Smooth muscle cell of the brain vasculature (primary cell): ENCODE results near the gene FXYD2.

ENCODE experiments used
- DNase-seq: peaks from one replicate; pipeline ENCODE4 v3.0.0-alpha.2; 2012; ENCODE audit warnings: low read depth, low spot score

The FXYD2 gene

DNA sequence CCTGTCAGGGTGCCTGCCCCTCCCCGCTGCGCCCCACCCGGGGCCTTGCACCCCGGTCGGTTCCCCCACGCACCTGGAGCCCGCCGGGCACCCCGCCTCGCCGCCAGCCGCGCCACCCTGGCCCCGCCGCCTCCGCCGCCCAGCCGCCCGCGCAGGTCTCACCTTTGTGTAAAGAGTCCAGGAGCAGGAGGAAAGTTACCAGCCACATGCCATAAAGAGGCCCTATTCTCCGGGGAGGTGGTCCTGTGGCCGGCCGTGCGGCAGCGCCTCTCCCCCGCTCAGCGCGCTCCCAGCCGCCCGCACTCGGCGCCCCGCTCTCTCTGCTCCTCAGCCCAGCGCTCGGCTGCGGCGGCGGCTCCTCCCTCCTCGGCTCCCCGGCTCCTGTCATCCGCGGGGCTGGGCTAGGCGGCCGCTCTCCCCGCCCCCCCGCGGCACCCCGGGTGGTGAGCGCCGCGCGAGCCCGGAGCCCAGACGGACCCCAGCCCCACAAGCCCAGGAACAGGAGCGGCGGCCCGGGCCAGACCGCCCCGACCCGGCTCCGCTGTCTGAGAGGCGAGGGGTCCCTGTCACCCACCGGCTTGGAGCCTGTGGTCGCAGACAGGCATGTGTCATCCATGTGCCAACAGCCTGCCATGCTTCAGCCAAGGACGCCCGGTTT, 27.5 kb downstream of the FXYD2 start, which contains the start of gene DSCAML1:
Gene DSCAML1 (minus strand): TSS at position 345 of the 658 bp plus-strand sequence. CDS start 137 bp downstream, at position 208.
- DNase-seq: no peak

DNA sequence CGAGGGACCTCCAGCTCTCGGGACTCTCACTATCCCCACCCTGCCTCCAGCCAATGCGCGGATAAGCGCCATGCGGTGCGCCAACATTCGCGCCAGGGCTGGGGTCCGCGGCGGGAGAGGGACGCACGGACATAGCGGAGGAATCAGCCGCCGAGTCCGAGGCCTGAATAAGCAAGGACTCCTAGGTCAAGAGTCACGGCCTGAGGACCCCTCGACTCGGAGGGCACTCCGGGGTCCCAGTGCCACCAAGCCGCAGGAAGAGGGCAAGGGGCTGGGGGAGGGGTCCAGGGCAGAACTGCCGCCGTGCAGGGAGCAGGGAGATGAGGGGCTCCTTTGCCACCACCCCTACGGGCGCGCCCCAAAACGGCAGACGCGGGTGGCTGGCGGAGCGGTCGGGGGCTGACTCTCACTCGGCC, 28.1 kb downstream of the FXYD2 start:
- no peak for DNase-seq

DNA sequence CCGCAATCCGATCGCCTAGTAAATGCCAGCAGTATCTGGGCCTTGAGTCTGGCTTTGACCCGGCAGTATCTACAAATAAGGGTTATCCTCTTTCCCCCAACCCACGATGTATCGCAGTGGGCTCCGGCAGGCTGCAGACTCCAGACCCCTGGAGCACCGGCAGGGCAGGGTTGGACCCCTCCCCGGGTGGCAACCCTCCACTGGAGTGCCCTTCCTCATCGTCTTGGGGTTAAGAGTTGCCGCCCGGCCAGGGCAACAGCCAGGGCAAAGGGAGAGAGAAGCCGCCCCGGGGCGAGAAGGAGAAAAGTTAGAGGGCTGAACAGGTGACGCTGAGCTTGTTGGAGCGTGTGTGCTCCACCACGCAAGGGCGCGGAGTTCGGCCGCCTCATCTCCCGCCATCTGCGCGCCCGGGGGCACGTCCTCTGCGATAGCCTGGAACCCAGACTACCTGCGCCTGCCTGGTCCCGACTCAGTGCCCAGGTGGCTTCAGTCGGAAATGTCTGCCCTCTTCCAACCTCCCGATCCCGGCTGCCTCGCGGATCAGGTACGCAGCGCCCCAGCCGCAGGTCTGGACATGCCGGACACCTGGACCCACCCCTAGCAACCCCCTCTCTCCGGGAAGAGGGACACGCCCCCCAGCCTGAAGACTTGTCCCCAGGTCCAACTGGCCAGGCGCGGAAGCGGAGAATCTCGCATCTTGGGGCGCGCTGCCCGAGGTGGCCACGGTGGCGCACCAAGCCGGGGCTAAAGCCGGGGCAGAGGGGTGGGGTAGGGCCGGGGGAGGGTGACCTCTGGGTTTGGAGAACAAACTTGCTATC, 28.7 kb downstream of the FXYD2 start:
- DNase-seq: no peak

DNA sequence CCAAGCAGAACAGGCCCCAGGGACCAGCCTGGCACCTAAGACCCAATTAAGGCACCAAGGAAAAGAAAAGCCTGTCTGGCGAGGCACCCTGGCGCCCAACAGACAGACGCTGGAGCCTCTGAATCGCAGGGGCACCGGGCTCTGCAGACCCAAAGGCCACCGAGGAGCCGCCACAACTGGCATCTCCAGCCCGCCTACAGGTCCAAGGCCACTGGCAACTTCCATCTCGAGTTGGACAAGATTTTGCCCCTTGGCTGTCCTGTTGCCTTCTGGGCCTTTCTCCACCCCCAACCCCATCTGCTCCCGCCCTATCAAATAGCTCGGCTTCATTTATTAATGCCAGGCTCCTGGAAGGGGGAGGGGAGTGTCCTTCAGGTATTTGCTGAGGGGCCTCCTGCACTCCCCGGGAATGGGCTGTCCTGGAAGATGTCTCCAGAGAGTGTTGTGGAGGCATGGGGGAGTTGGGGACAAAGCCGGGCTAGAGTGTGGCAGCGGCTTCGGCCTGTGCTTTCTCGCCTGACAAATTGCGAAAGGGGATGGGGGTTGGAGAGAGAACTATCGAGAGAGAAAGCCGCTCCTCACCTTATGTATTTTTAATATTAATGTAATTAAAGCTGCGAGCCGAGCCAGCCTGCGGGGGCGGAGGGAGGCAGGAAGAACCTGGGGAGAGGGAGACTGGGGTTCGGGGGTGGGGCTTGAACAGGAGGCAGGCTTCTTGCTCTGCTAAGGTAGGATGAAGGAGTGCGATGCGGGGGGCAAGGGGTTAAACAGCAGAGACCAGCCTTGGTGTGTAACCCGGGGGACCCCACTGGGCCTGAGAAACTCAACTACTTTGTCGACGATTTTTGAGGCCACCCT, 29.5 kb downstream of the FXYD2 start:
- no peak for DNase-seq

DNA sequence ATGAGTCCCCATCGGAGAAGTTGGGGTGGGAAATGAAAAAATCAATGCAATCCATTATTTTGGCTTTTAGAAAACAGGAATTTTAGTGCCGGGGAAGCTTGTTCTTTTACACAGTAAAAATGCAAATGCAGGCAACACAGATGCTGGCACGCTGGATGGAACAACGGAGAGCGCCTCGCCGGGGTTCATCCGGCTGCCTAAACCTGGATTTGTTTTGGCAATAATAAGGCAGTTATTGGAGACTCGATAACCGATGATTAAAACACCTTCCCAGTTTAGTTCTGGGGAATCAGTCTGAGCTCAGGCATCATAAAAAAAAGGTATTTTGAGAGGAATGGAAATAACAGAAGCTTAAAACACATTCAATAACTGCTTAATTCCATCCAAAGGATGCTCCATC, 30.4 kb downstream of the FXYD2 start:
- no peak for DNase-seq

DNA sequence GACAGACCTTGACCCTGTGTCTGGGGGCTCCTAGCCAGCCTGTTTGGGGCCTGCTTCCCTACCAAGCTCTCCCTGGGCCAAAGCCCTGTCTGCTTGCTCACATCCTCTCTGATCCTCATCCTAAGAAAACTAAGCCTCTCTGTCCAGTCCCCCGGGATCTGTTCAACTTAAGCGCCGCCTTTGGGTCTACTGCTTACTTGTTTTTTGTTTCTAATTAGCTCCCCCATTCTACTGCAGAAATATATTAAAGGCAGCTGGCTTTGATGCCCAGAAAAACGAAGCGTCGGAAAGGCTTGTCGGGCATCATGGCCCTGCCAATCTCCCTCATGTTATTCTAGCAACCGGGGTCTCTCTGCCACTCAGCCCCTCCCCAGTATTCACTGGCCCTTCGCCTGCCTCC, 31.0 kb downstream of the FXYD2 start:
- DNase-seq: no peak

DNA sequence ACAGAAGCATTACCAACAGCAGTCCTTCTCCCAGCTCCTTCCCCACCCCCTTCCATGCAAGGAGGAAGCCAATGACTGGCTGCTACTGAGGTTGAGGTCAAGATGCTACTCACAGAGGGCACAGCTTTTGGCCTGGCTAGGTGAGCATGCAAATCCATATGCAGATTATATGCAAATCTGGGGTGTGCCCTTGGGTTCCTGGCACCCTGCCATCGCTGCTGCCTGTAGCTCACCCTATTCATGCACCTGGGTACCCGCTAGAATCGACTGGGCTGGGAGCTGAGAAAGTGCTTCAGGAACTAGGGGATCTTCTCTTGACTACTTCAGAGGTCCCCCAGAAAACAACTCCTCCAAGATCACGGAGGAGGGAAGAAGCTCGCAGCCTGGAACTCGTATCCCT, 31.6 kb downstream of the FXYD2 start:
- DNase-seq: no peak

DNA sequence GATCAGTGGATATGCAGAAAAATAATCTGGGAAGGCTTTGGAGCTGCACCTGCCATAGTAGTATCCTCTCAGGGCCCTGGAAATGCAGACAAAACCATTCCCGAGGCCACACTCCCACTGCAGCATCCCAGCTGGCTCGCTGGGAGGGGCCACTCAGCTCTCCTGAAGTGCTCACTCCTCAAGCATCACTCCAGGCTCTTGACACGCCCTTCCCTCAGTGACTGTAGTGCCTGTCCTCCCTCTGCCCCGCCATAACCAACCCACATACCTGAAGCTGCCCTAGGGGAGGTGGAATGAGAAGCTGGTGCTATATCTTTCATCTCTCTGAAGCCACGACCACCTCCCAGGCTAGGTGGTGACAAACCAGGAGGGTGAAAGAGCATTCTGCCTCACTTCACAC, 32.3 kb downstream of the FXYD2 start:
- no peak for DNase-seq

DNA sequence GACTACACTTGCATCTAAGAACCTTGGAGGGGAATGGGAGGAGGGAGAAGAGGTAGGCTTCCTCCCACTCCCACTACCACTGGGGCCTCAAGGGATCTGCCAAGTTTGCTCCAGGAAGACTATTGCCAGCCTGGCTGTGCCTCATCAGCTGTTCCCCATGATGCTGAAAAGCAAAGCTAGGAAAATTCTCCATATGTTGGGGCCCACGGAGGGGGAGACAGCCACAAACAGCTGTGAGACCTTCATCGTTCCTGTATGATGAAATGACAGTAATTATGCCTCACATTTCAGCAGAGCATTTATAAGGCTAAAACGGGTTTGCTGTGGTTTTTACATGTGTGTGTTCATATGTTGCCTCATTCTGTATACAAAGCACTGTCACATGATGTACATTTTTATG, 34.3 kb downstream of the FXYD2 start:
- DNase-seq: no peak

DNA sequence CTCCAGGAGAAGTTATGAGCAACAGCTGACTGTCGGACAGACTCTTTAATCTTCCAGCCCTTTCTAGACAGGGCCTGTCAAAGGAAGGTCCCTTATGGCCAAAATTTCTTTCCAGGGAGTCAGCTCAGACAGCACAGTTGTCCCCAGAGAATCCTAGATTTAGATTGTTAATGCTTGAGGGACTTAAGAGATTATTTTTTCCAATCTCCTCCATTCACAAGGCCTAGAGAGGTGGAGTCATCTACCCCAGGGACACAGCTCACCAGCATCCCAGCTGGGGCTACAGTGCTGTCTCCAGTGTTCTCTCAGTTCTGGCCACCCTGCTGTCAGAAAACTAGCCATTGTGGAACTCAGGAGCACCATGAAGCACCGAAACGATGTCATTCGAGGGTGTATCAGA, 35.3 kb downstream of the FXYD2 start:
- no peak for DNase-seq

DNA sequence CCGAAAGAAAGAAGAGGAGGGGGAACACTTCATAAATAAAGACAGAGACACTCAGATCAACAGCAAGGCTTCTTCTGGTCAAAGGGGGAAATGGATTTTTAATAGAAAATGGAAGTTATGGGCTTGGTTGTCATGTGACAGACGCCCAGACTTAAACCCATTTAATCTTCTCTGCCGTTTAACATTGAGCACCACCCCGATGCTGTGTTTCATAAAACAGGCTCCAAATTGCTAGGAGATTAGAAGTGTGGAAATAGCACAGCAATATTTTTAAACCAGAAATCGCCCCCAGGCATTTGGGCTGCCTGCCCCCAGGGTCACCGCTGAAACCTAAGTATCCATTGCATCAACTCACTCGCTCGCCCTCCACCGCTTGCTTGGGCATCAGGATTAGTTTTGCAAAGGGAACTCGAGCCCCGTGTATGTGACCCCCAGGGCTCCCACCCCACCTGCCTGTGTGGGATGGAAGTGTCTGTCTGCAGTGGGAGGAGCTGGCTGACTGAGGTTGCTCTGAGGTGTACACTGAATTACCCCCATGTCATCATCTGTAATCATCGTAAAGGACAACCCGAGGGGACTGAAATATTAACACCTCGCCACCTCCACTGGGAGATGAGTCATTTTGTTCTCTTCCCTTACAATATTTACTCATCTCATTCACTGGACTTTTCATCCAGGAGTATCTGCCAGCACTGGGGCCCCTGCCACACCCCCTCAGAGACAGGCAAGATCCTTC, 38.2 kb downstream of the FXYD2 start:
- no peak for DNase-seq

DNA sequence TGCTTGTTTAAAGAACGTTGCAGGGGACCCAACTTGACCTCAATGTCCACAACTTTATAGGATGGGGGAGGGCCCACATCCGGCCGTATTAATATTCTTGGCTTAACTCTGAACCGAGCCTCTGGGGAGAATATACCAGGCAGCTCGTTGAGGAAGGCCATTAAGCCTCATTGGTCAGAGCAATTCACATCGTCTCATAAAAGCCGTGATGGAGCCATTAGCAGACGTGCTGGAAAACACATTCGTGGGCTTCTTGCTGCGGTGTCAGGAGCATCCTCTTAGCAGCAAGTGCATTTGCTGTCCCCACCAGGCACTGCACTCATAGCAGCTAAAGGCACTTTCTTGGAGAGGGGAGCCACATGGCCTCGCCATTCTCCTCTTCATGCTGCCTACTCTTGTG, 42.4 kb downstream of the FXYD2 start:
- DNase-seq: no peak

DNA sequence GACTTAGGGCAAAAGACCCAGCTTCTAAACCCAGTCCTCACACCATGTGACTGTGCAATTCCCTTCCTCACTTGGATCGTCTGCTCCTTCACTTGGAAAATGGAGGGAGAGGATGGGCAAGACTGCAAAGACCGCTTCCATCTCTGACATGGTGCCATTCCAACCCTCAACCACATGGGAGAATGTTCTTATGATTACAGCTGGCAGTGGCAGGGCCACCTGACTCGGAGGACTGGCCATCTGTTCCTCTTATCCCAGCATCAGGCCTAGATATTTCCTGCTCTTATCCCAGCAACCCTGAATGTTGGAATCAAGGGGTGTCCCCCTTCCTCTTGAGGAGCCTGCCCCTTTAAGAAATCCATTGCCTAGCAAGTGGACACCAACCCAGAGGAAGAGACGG, 42.9 kb downstream of the FXYD2 start:
- DNase-seq: no peak

DNA sequence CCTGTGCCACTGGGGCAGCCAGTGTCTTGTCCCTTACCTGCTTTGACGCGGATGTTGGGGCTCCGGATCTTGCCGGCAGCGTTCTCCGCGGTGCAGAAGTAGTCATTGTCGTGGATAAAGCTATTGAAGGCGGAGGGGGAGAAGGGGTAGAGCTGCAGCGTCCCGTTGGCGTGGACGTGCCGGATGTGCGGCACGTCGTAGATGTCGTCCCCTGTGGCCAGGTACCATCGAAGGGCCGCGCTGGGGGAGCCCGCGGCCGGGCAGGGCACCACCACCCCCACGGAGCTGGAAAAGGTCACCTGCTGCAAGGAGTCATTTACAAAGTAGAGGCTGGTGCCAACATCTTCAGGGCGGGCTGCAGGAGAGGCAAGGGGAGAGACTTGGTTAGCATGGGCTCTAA, 44.1 kb downstream of the FXYD2 start:
- no peak for DNase-seq

DNA sequence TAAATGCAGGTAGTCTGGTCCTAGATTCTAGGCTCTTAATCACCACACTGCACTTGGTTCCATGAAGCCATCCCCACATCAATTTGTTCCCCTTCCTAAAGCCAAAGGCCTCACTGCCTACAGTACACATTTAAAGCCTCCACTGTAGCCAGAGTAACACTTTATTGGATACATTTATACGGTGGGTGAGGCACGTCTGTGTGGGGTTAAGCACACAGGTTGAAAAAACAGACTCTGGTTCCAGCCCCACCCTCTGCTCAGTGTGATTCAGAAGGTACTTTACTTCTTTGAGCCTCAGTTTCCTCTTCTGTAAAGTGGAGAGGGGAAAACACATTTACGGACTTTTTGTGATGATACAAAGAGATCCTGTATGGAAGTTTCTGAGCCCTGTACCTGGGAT, 50.0 kb downstream of the FXYD2 start:
- DNase-seq: no peak

DNA sequence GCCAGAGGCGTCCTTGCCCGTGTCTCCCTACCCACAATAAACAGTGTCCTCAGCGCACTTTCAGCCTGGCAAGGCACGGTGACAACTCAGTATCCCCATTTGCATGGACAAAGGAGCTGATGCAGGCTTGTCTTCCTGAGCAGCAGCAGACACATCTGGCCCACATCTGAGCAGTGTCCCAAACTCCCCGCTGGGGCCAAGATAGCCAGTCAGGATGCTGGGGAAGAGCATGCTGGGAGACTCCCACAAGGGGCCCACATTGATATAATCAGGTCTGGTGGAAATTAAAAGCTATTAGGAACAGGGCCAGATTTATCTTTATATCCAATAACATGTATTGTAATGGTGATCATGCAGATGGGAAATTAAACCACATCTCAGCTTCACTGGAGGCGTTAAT, 52.2 kb downstream of the FXYD2 start:
- DNase-seq: no peak

DNA sequence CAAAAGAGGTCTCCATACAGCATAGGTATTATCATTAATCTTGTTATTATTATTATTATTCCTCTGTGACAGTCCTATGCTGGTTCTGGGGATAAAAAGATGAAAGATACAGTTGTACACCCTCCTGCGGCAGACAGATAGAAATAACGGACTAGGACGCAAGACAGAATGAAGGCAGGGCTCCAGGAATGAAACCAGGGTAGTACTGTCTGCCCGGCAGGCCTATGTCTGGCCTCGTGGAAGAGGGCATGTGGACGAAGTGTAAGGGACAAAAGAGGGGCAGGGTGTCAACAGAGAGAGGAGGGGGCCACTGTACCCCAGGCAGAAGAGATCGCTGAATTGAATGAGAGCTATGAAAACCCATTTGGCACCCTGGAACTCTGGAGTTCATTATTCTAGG, 52.7 kb downstream of the FXYD2 start:
- no peak for DNase-seq

DNA sequence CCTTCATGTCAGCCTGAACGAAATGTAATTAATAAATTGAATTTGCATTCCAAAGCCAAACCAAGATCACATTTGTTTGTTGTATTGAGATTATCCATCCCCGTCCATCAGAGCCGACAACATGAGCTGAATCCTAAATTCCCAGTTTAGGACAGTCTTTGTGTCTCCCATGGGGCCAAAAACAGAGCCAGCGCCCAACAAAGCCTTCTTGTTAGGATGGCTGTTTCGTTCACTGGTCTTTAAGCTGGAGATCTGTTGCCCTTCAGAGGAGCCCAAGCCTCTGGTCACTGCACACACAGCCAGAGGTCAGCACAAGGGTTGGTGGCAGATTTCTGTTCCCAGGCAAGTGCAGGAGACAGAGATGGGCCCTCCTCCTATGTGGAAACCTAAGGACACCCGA, 53.3 kb downstream of the FXYD2 start:
- no peak for DNase-seq

DNA sequence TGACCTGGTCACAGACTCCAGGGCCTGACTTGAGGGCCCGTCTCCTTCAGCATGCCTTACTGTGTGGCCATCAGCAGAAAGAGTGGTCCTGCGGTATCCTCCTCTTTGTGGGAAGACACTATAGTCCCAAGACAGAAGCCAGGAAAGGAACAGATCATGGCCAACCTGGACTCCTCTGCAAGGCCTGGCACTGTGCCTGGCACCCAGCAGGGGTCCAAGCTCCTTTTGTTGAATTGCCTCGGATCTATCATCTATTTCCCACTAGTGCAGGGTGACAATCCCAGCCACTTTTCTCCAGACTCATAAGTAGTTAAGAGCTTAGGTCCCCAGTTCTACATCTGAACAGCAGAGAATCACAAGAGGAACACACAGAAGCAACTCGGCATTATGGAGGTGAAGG, 54.5 kb downstream of the FXYD2 start:
- no peak for DNase-seq
